OCI-LY3 (cell line): ENCODE data around the gene HAGHL.

Experiments
- H2AFZ ChIP-seq: fragments of 200-600, 300-600 bp; shearing (Covaris generic); 2 replicates; pipeline ENCODE4 v1.6.0; 2014; ENCODE audit warnings: antibody characterized with exemption, low read depth, low read length
- H3K27ac ChIP-seq: fragments of 200-600, 300-600 bp; sonication (generic); 2 replicates; pipeline ENCODE4 v1.5.1; 2014; ENCODE audit warnings: mild to moderate bottlenecking, low read length, moderate library complexity, mixed read lengths
- H3K27me3 ChIP-seq: fragments of 200-600, 300-600 bp; sonication (generic); 2 replicates; pipeline ENCODE4 v1.6.1; 2014; ENCODE audit warnings: low read depth, low read length, mixed read lengths
- H3K36me3 ChIP-seq: fragments of 200-600, 300-600 bp; sonication (generic); replicated peaks from 2 replicates; pipeline ENCODE3; 2014; ENCODE audit warnings: low read depth, low read length, mixed read lengths
- H3K4me1 ChIP-seq: fragments of 300-600, 200-600 bp; sonication (generic); 2 replicates; pipeline ENCODE4 v1.6.1; 2014; ENCODE audit warnings: low read length, mixed read lengths
- H3K4me2 ChIP-seq: fragments of 200-600, 300-600 bp; sonication (generic); 2 replicates; pipeline ENCODE4 v1.6.1; 2014; ENCODE audit warnings: low read length, mixed read lengths
- H3K4me3 ChIP-seq: fragments of 300-600, 200-600 bp; sonication (generic); 2 replicates; pipeline ENCODE4 v1.5.1; 2014; ENCODE audit warnings: antibody characterized with exemption, mild to moderate bottlenecking, low read length, moderate library complexity
- H3K79me2 ChIP-seq: fragments of 300-600, 200-600 bp; shearing (Covaris generic); 2 replicates; pipeline ENCODE4 v1.6.1; 2014; ENCODE audit warnings: mild to moderate bottlenecking, low read length, mixed read lengths
- H3K9ac ChIP-seq: fragments of 300-600, 200-600 bp; shearing (Covaris generic); 2 replicates; pipeline ENCODE4 v1.6.0; 2014; ENCODE audit warnings: mild to moderate bottlenecking, low read length, moderate library complexity
- H3K9me3 ChIP-seq: fragments of 200-600, 300-600 bp; shearing (Covaris generic); 2 replicates; pipeline ENCODE4 v1.6.1; 2014; ENCODE audit warnings: low read length, mixed read lengths; ENCODE audit not compliant: insufficient read depth
- H4K20me1 ChIP-seq: fragments of 200-600, 300-600 bp; sonication (generic); 2 replicates; pipeline ENCODE4 v1.6.1; 2016; ENCODE audit warnings: low read length, mixed read lengths; ENCODE audit not compliant: insufficient read depth
- CTCF ChIP-seq: fragments of 200-600, 300-600 bp; sonication (generic); IDR thresholded peaks from 2 replicates; pipeline ENCODE4 v1.5.1; 2014; ENCODE audit warnings: antibody characterized with exemption, low read length, low read depth
- EZH2phosphoT487 ChIP-seq: fragments of 200-600 bp; shearing (Covaris generic); IDR thresholded peaks from 2 replicates; pipeline ENCODE4 v1.6.1; 2018; ENCODE audit warnings: antibody characterized with exemption, mixed run types, low read depth

Gene HAGHL

GRCh38 chr16:766008-766819 is 39.3 kb downstream of the HAGHL start:
- H3K4me3 ChIP-seq: no peak overlapping the region
- TF ChIP-seq EZH2phosphoT487: no peak
- no peak for TF ChIP-seq CTCF
- no peak overlapping the region for H3K9ac ChIP-seq
- H3K9me3 ChIP-seq: no peaks in the 10 kb centered on the region
- no peak overlapping the region for H3K27ac ChIP-seq
- no peak overlapping the region for H3K4me2 ChIP-seq
- H3K36me3 ChIP-seq: no peaks in the 10 kb centered on the region
- no peaks in the 10 kb centered on the region for H3K4me1 ChIP-seq
- H3K27me3 ChIP-seq: no peaks in the 10 kb centered on the region
- H3K79me2 ChIP-seq: no peaks in the 10 kb centered on the region
- no peak overlapping the region for H2AFZ ChIP-seq
- no peaks in the 10 kb centered on the region for H4K20me1 ChIP-seq

- H3K27me3 ChIP-seq: no peaks in the 10 kb centered on the region
- no peaks in the 10 kb centered on the region for H3K9me3 ChIP-seq
- no peaks in the 10 kb centered on the region for H4K20me1 ChIP-seq
- H3K4me3 ChIP-seq: no peak overlapping the region
- H3K4me1 ChIP-seq: no peaks in the 10 kb centered on the region
- H3K4me2 ChIP-seq: no peak overlapping the region
- H2AFZ ChIP-seq: no peak overlapping the region
- H3K36me3 ChIP-seq: no peaks in the 10 kb centered on the region
- H3K79me2 ChIP-seq: no peaks in the 10 kb centered on the region
- no peak overlapping the region for H3K27ac ChIP-seq
- no peak for TF ChIP-seq EZH2phosphoT487
- TF ChIP-seq CTCF: no peak
- no peak overlapping the region for H3K9ac ChIP-seq
These were observed 40.1 kb downstream of the HAGHL start for GRCh38 chr16:766820-767640.

- Histone ChIP-seq H2AFZ (no peak overlapping the region), H3K9ac (no peak overlapping the region), H4K20me1 (no peaks in the 10 kb centered on the region), H3K79me2 (no peaks in the 10 kb centered on the region), H3K4me3 (no peak overlapping the region), H3K4me2 (no peak overlapping the region), H3K27ac (no peak overlapping the region), H3K27me3 (no peaks in the 10 kb centered on the region), H3K9me3 (no peaks in the 10 kb centered on the region), H3K36me3 (no peaks in the 10 kb centered on the region), H3K4me1 (no peaks in the 10 kb centered on the region)
- TF ChIP-seq EZH2phosphoT487: no peak
- no peak for TF ChIP-seq CTCF
These were observed 40.9 kb downstream of the HAGHL start for GRCh38 chr16:767743-768235.

- Histone ChIP-seq H3K27me3 (no peaks in the 10 kb centered on the region), H3K79me2 (no peaks in the 10 kb centered on the region), H3K4me3 (no peak overlapping the region), H3K4me1 (no peaks in the 10 kb centered on the region), H4K20me1 (no peaks in the 10 kb centered on the region), H3K9ac (no peak overlapping the region), H2AFZ (no peak overlapping the region), H3K4me2 (no peak overlapping the region), H3K9me3 (no peaks in the 10 kb centered on the region), H3K27ac (no peak overlapping the region), H3K36me3 (no peaks in the 10 kb centered on the region)
- TF ChIP-seq EZH2phosphoT487 (no peak), CTCF (no peak)
These were observed 41.5 kb downstream of the HAGHL start for GRCh38 chr16:768428-768827.
